GDM1 (cell line): Measurements from ENCODE around the gene S100A7.

Experiments
- DNase-seq: peaks from one replicate; lab custom pipeline; 2025; lab: John Stamatoyannopoulos, UW

Gene S100A7

DNA sequence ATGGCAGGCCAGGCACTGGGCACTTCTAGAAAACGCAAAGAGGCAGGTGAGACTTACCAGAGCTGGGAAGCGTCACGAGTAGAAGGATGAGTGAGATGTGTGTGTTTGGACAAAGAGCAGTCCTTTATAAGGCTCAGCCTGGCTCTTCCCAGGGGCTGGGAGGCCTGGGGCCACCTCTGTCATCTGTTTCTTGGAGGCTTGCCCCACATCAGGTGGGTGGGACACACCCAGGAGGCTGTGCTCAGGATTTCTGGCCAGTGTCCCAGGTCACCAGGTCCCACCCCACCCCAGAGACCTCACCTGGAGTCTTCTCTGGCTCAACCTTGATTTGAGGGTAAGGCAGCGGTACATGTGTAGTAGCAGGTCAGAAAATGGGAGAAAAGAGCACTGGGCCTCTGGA lies at the start of gene S100A7:
Gene S100A7, minus strand, starts transcription at position 101 of the 400 bp plus-strand sequence. CDS start 1,638 bp downstream, outside the sequence.
- no peak for DNase-seq

DNA sequence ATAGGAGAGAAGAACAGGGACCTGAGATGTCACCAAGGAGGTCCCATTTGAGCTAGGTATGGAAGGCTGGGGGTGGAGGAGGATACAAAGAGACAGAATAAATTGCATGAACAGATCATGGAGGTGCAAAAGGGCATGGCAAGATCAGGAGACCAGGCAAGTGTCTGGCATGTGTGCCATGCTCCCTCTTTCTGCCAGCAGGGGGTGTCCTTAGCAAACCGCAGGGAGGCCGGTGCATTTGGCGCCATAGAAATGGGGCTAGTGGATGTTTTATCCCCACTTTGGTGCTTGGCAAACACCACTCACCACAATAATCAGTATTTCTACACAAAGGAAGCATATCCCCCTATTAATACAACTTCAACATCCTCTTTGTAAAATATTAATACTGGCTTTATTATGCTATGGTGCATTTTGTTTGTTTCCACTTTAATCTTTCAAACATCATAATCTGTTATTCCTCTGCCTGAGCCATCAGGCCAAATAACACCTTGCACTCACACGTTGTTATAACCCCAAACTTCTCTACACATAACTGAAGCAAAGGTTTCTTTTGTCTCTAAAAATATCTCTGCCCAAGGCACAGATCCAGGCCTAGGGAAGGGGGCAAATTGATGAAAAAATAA lies 49.4 kb upstream of the S100A7 start:
- peak; percentile 16 for DNase-seq

DNA sequence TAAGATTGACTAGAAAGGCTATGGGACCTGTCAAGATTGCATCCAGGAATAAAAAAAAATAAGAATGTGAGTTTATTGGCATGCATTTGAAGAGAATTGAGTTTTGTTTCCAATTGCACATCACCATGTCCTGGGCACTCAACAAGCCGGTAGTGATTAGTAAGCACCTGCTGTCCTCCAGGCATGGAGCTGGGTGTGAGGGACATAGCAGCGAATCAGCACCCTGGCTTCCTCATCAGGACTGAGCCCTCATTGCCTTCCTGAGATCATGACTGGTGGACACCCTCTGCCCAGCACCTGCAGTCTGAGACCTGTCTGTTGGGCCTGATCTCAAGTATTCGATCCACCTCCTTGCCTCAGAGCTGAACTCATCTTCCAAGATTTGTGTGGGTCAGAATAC lies 48.6 kb upstream of the S100A7 start:
- DNase-seq, result no peak

DNA sequence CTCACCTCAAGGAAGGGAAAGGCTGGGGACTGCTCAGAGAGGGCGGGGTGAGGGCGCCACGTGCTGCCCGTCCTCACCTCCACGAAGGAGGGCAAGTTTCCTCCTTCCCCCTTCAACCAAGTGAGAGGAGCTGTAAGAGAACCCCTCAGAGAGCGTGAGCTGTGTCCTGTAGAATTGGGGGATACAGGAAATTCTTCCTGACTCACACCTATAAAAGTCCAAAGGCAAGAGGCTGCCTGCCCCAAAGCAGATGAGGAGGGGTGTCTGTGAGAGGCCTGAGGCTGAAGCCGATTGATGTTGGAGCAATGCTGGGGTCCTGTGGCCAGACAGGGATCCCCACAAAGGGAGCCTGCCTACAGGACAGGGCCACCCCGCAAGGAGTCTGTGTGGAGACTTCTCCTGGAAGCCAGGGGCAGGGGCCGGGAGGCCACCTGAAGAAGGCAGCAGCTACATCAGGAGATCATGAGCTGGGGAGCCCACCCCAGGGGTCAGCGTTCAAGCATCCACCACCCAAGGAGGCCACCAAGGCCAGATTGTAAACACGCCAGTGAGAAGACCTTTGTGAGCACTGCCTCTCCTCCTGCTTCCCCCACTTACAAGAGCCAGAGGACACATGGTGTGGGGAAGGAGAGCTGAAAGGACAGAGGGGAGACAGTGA lies 47.6 kb upstream of the S100A7 start:
- no peak for DNase-seq

GRCh38 chr1:153506831-153507413 lies 46.5 kb upstream of the S100A7 start:
- no peak for DNase-seq

GRCh38 chr1:153506386-153506785 lies 45.9 kb upstream of the S100A7 start:
- no peak for DNase-seq

GRCh38 chr1:153505576-153505975 lies 45.1 kb upstream of the S100A7 start:
- no peak for DNase-seq

DNA sequence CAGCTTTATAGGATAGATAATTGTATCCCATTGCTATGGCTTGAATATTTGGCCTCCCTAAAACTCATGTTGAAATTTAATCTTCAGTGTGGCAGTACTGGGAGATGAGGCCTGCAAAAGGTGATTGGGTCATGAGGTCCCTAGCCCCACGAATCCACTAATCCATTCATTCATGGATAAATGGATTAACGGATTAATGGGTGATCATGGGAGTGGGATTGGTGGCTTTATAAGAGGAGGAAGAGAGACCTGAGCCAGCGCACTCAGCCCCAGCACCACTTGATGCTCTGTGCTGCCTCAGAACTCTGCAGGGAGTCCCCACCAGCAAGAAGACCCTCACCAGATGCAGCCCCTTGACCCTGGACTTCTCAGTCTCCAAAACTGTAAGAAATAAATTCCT lies 43.3 kb upstream of the S100A7 start:
- DNase-seq, result no peak

GRCh38 chr1:153498746-153499145 lies 38.3 kb upstream of the S100A7 start:
- no peak for DNase-seq

- no peak for DNase-seq
Measured at GRCh38 chr1:153495536-153495935, 35.1 kb upstream of the S100A7 start.

DNA sequence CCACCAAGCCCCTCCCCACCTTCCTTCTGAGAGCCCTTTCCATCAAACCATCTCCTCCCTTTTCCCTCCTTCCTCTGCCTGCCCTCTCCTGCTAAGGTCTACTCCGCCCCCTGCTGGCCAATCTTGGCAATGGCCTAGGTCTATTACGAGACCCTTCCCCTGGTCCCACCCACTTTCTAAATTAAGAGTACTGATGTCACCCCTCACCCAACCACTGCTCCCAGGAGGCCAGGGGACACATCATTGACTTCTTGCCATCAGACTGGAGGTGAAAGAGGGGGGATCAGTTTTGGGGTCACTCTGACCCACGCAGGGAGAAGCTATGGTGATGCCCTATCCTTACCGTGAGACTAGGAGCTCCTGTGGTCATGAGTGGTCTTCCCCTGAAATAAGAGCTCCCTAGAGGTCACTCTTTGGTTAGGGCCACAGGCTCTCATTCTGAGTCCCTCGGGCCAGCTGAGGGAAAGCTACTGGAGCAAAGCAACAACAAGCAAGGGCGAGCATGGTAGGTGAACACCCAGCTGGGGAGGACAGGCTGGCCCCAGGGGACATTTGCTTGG lies 34.6 kb upstream of the S100A7 start:
- peak; percentile 39 for DNase-seq

GRCh38 chr1:153493343-153493960 lies 33.0 kb upstream of the S100A7 start:
- no peak for DNase-seq

DNA sequence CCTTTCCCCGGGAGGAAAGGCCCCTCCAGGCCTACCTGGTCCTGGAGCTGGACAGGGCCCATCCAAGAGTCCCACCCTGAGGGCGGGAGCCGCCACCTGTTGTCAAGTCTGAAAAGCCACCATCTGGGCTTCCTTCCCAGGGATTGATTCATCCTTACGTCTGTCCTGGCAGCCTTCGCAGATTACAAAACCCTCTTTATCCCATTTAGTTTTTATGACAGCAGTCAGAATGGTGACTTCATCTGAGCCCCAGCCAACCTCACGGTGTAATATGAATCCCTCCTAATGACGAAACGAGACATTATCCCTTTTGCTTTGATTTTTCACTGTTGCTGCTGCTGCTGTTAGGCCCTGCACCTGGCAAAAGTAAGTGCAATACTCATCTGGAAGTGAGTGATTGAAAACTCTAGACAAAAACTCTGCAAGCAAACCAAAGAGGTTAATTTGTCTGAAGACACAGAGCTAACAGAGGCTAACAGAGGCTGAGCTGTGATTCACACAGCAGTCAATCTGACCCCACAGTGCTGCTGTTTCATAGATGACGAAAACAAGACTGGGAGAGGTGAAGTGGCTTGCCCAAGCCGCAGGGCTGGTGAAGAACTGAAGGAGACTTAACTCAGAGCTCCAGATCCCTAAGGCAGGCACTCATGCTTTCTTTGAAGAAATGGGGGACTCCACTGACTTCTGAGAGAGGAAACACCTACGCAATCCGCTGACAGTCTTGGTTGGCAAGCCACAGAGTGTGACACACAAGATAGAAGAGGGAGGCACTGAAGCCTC lies 30.0 kb upstream of the S100A7 start:
- no peak for DNase-seq

- DNase-seq, result no peak
Measured at GRCh38 chr1:153488731-153489130, 28.3 kb upstream of the S100A7 start.

DNA sequence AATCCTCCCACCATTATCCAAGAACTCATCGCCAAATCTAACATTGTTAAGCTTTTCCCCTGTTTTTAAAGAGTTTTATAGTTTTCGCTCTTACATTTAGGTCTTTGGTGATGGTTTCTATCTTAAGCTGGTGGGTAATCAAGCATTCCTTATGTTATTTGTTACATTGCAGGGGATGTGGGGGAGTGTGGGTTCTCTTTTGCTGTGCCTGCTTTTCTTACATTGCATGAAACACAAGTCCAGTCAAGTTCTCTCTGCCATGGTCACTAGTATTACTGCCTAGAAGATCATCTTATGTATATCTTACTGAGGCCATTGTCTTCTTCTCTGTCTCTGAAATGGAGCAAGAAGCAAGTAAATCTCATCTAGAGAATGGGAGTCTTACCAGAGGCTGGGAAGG lies 27.3 kb upstream of the S100A7 start:
- DNase-seq, result no peak

DNA sequence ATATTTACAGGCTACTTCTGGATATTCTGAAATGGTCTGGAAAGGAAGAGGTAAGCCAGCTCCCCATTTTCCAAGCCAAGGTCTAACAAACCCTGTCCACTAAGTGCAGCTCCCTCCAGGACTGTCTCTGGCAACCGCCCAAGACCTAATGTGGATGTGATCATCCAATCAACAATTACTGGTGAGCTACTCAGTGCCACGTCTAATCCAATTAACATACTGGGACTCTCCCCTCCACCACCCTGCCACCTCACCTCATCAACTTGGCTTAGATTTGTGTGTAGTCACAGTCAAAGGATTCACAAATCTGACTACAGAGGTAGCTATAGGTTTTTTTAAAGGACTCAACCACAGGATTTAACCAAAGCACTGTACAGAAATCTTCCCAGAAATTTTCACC lies 25.4 kb upstream of the S100A7 start:
- DNase-seq, result no peak

GRCh38 chr1:153483776-153484175 lies 23.3 kb upstream of the S100A7 start:
- no peak for DNase-seq

DNA sequence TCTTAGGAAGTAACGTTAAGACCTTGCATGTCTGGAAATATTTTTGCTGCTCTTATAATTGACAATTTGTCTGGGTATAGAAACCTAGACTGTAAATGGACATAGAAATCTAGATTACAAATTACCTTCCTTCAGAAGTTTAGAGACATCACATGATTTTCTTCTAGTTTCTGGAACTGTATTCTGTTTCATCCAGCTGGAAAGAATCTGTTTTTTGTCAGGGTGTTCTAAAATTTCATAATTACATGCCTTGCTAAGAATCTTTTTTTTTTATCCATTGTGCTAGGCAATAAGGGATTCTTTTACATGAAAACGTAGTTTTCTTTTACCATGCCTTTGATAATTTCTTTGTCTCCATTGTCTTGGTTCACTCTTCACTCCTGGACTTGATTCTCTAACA lies 20.7 kb upstream of the S100A7 start:
- DNase-seq, result no peak

GRCh38 chr1:153478692-153479618 lies 18.5 kb upstream of the S100A7 start:
- no peak for DNase-seq

DNA sequence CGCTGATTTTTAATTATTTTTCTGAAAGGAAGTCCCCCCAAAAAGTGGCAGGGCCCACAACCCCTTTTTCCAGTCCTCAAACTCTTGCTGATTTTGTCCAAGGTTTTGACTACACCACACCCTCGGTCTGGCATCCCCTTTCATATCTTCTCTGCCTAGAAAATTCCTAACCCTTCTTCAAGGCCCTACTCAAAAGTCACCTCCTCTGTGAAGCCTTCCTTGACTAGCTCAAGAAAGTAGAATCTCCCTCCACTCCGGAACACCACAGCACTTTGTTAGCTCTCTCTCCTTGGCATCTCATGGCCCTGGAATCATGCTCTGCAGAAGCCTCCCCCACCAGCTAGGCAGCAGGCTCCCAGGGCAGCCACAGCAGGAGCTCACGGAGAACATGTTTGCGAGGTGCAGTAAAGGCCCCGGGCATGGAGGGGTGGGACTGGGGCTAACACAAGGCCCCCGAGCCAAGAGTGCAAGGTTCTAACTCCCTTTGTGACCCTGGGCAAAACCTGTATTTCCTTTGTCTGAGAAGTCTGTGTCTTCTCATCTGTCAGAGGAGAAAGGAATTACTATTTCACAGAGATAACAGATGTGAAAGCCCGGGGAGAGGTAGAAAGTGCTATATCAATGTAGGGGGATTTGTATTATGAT lies 17.7 kb upstream of the S100A7 start:
- DNase-seq, result no peak
